ENCODE data around the gene AFF2.

Gene AFF2

DNA sequence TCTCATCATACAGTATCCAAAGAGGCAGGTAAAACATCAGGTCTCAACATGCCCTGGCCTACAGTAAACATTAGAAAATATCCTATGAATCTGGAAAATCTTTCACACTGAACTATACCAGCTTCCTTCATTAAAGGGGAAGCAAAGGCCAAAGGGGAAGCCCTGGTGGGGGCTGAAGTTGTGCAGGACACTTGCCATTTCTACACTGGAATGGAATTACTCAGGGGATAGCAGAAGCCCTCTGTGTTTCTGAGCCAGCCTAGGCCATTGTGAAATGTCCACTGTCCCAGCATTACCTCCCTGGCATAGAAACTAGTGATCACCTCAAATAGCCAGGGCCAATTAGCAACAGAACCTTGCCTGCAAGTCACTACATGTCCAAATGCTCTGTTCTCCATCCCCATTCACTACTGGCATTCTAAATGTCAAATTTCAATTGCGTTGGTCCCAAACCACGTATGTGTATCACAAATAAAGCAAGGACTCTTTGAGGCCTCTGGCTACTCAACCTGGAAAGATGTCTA lies 429.9 kb downstream of the AFF2 start:
- peak; percentile 43 to 75 (median 70) for DNase-seq

- no peak for DNase-seq
Observed at GRCh38 chrX:148933881-148934280, 433.5 kb downstream of the AFF2 start.

GRCh38 chrX:148938348-148938747 lies 437.9 kb downstream of the AFF2 start:
- DNase-seq, result no peak

GRCh38 chrX:148940411-148940996 lies 440.1 kb downstream of the AFF2 start:
- DNase-seq, result peak in 3 of 4 experiments; percentile 15 to 44 (median 38)

DNA sequence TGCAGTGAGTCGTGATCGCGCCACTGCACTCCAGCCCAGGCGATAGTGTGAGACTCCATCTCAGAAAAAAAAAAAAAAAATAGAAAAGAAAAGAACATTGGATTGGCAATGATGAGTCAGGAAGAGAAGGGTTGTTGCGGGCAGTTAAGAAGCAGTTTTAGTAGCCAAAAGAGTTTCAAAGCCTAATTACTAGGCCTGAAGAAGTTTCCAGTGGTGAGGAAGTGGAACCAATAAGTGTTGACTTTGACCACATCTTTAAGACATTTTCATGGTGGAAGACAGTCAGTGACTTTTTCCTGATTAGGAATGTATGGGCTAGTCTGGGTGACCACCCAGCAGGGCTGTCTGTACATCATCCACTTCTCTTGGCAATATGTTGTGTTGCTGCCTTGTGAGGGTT lies 442.3 kb downstream of the AFF2 start:
- no peak for DNase-seq

DNA sequence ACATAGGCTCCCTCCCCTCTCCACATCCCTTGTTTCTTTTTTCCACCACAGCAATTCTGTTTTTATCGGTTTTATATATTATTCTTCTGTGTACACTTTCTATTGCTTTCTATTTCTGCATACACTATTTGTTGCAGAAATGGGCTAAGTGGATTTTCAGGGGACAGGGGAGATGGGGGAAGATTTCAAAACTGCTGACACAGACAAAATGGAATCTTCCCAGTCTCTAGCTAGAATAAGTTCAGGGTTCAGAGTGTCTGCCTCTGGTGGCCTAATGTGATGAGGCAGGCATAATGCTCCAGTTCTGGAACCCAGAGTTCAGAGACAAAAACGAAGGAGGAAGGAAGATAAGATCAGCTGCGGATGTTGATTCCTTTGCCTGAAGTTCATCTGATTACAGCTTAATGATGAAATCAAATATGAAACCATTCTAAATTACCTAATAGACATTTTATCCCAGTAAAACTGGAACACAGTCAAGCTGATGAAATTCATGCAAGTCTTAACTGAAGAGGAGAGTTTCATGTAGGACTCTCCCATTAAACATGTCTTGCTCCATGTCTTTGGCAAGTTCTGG lies 447.1 kb downstream of the AFF2 start:
- peak in 3 of 4 experiments; percentile 11 to 31 (median 23) for DNase-seq

DNA sequence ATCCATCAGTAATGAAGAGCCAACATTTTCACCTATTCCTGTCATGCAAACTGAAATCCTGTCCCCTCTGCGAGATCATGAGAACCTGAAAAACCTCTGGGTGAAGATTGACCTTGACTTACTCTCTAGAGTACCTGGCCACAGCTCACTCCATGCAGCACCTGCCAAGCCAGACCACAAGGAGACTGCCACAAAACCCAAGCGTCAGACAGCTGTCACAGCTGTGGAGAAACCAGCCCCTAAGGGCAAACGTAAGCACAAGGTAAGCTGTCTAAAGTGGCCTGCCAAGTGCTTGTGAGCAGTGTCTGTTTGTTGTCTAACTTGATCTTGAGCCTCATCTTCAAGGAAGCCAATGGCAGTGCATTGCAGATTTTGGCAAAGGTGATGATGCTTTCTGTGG lies 455.9 kb downstream of the AFF2 start:
- DNase-seq, result no peak

DNA sequence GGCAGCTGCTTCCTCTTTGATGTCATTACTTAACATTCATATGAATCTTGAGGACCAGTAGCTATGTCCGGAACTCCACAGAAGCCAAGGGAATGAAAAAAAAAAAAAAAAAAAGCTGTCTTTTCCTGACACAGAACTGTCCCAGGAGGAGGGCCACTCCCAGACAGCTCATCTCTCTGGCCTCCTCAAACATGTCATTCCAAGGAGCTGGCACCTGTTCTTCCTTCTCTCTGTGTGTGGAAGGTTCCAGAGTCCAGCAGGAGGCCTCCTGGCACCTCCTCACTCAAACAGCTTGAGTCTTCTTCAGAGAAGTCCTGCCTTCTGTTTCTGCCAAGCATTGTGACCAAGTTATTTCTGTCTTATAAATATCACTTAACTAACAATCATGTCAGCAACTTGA lies 458.5 kb downstream of the AFF2 start:
- no peak for DNase-seq

GRCh38 chrX:148960060-148960459 lies 459.6 kb downstream of the AFF2 start:
- DNase-seq, result no peak

DNA sequence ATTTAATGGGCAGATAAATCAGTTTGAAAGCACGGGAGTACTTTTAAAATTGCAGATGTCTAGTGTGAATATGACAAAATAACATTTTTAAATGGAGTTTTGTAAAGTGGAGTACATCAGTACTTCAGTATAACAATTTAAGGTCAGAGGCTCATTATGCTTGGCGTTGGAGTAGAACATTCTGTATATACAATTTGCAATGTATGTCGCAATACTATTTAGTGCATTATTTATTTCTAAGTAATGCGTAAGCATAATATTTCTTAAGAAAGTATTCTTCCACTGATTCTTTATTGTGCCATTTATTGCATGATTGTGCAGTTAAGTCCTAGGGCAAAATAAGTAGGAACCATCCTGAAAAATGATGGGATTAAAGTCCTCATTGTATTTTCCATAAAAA lies 461.6 kb downstream of the AFF2 start:
- no peak for DNase-seq

DNA sequence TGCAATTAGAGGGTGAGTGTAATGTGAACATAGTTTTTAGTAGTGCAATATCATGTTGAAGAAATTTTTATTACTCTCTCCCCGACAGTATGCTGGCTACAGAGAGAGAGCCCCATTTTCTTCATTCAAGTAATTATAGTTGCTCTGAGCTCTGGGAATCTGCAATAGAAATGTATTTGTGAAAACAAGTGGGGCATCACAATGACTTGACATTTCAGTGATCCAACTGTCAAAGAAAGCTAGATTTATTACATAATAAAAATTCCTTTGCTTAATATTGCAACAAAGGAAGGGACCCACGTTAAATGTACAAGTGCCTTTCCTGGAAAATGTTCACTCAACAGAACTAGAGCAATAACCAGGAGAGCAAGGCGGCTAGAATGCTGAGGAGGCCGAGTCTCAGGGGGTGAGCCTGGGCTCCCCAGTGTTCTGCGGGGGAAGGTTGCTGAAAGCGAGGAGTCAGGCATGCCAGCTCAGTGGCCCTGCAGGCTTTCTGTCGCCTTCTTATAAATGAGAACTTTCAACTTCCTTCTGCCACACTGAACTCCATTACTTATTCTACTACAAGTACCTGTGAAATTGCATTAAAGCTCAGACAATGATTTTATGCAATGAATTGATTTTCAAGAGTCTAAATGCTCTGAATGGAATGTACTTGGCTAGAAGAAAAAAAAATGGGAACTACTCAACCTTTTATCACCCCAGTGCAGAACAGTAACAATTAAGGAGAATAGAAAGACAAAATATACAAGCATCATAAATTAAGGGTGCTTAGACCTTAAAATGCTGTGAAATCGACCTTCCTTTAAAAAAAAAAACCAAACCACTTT lies 476.4 kb downstream of the AFF2 start:
- DNase-seq, result no peak

DNA sequence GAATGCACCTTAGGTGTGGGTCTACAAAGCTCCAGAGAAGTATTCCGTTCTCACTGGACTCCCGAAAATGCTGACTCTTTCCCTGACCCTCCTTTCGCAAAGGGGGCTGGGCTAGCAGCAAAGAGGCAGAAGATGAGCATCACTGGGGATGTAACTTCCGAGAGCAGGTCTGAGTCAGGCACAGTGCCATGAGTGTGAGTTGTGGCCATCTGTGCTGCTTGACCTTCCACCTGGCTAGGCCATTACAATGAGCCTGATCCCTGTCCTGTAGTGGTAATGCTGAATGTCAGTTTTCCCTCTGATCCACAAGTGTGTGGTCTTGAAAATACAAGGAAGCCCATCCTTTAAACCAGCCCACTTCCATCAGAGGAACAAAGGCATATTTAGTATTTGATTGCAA lies 479.4 kb downstream of the AFF2 start:
- DNase-seq, result no peak

- peak in 3 of 4 experiments; percentile 1 to 8 (median 7) for DNase-seq
Observed at GRCh38 chrX:148984238-148984637, 483.8 kb downstream of the AFF2 start.

GRCh38 chrX:148991502-148991901 lies 491.1 kb downstream of the AFF2 start:
- DNase-seq, result no peak

DNA sequence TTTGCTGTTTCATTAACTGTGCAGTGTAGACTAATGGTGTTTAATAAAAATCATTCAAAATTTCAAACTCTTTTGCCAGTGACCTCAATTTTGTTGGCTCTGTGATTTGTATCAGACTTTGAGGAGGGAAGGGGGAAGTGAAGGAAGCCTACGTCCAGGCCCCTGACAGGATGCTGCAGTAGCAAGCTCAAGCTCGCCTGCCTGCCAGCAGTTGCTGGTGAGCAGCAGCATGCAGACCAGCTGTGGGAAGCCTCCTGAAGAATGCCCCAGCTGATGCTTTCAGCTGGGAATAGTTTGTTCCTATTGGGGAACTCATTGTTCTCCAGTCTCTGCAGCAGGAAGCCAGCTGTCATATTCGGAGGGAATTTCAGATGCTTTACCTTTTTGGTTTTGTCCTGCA lies 495.2 kb downstream of the AFF2 start:
- DNase-seq, result no peak

- DNase-seq, result no peak
Observed at GRCh38 chrX:149002320-149002719, 501.9 kb downstream of the AFF2 start.

- DNase-seq, result no peak
Observed at GRCh38 chrX:149003863-149004660, 503.6 kb downstream of the AFF2 start.

DNA sequence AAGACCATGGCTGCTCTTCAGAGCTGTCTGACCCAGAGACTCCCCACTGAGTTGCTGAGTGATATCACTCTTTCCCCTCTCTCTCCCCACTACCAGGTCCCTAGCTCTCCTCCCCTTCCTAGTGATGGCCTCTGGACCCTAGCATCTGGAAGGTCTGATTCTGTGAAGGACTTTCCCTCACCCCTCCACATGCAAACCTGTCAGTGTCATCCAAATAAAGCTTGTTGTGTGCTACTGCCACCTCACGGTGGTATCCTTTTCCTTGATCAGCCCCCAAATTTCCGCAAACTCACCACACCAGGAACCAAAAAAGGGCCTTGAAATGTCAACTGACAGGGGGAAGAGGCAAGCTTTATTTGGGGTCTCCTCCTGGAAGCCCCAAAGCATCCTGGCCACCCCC lies 504.5 kb downstream of the AFF2 start:
- peak in 2 of 4 experiments; percentile 9 to 10 for DNase-seq

DNA sequence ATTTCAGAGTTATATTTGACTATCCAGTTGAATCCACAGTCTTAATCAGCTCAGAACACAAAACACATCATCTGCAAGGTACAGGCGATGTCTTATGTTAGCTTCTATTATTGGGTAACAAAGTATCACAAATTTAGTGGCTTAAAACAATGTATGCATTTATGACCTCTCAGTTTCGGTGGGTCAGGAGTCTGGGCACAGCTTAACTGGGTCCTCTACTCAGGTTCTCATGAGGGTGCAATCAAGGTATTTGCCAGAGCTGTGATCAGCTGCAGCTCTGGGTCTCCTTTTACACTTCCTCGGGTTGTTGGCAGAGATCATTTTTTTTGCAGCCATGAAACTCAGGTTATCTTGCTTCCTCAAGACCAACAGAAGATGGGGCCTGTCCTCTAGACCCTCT lies 505.8 kb downstream of the AFF2 start:
- DNase-seq, result no peak

GRCh38 chrX:149007423-149007822 lies 507.0 kb downstream of the AFF2 start:
- no peak for DNase-seq

DNA sequence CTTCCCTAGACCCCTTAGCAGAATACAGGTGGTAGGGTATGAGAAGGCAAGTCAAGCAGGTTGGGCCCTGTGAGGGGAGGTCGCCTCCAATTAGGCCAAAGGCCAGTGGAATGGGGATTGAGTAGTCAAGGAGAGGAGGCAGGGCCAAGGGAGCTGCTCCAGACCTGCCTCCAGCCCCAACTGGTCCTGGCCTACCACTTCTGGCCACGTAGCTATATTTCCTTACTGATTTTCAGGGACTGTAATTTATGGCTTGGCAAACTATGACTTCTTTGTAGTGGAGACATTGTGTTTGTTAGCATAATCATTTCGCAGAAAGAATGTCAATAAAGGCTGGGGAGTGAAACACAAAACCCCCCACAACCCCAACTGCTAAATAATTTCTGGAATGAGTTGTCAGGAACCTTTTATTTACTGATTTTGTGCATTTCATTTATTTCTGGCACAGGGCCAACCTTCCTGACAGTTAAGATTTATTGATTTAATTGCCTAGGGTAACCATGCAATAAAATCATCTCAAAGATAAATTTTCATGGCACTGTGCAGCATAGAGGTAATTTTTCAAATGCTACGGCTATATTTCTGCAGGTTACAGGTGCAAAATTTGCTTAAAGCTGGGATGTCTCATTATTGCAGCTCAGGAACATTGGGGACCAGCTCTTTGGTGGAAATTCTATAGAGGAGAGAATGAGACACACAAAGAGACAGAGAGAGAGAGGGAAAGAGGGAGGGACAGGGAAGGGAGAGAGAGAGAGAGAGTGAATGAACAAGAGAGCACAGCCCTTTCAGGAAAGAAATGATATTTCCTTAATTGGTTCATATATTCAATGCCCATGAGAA lies 509.8 kb downstream of the AFF2 start:
- no peak for DNase-seq

DNA sequence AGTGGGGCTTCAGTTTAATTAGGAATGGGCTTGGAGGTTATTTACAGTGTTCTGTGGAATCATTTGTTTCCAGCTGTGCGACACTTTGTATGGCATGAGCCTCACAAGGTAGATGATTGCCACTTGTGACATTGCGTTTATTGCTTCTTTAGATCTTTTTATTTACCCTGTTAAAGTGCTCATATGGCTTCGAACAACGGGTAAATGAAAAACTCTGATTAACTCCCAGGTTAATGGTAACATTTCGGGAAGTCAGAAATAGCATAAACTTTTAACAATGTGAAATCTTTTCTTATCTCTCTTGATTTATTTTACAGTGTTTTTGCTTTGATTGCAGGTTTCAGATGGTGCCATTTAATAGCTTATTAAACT lies 510.4 kb downstream of the AFF2 start:
- DNase-seq, result no peak

Data from suppressor macrophage (primary cell).